Adrenal gland (tissue), 12 donors: ENCODE results near the gene ITIH3. TPM values are rescaled to one million over a fixed set of nuclear protein-coding genes. Genes with fewer than 3 reads are reported as not detected.

ENCODE experiments used
- DNase-seq, 7 donors: peaks; one replicate each; pipeline ENCODE4 v3.0.0-alpha.2; 2019 to 2020
- H3K27ac ChIP-seq, 5 donors: fragments of 200-600 bp; sonication (generic) in 4 of 5; 1 replicate in 3 of 5; 2 replicates in 2 of 5; pipeline versions ENCODE4 v1.5.1 to v1.8.0; 2016 to 2020; ENCODE audit warnings: mild to moderate bottlenecking in 1 of 5
- H3K27me3 ChIP-seq: fragments of 200-600 bp; 2 replicates; pipeline ENCODE4 v1.8.0; 2021
- H3K36me3 ChIP-seq, 2 donors: fragments of 200-600 bp; replicated peaks in 1 of 2; 1 replicate in 1 of 2; 2 replicates in 1 of 2; pipeline versions ENCODE4 v1.5.1 to v1.8.0; 2018 to 2022
- H3K4me1 ChIP-seq, 2 donors: fragments of 200-600 bp; replicated peaks in 1 of 2; 1 replicate in 1 of 2; 2 replicates in 1 of 2; pipeline versions ENCODE4 v1.5.1 to v1.8.0; 2018 to 2021
- H3K4me3 ChIP-seq, 4 donors: fragments of 200-600 bp; sonication (generic) in 3 of 4; one replicate each; pipeline ENCODE4 v1.5.1; 2016 to 2018
- H3K9me3 ChIP-seq, 3 donors: fragments of 200-600 bp; sonication (generic) in 1 of 3; replicated peaks in 1 of 3; 1 replicate in 2 of 3; 2 replicates in 1 of 3; pipeline versions ENCODE4 v1.5.1 to v1.8.0; 2016 to 2021
- CTCF ChIP-seq, 6 experiments: fragments of 450-650 bp in 4 of 6; fragments of 200-600 bp in 2 of 6; sonication (generic) in 1 of 6; IDR thresholded peaks; 1 replicate in 5 of 6; 2 replicates in 1 of 6; pipeline versions ENCODE4 v1.5.1 to v1.8.0; 2016 to 2021; ENCODE audit warnings: antibody characterized with exemption in 6 of 6, mild to moderate bottlenecking in 2 of 6, moderate library complexity in 1 of 6
- POLR2A ChIP-seq, 2 donors: fragments of 450-650 bp; IDR thresholded peaks; one replicate each; pipeline ENCODE4 v1.6.1; 2017; ENCODE audit warnings: antibody characterized with exemption in 2 of 2, mild to moderate bottlenecking in 2 of 2, moderate library complexity in 1 of 2
- WGBS, 4 donors: extraction: QIAGEN DNeasy Blood & Tissue Kit in 2 of 4; methylation state at CpG; one replicate each; pipeline versions ENCODE4 v1.1.5 to v1.1.7; 2013 to 2017; 5-methylcytosine and 5-hydroxymethylcytosine counted together
- intact Hi-C, 2 donors: fragments of 100-400 bp; cut with DNase I; formaldehyde crosslinking; loops; one replicate each; pipeline versions ENCODE4 v1.14.1 to v1.15.0; 2022 to 2023
- polyA plus RNA-seq, 3 donors: library from polyadenylated mRNA; stranded (reverse); fragments of 200-250 nt in 2 of 3; fragments of 350-450 nt in 1 of 3; fragmentation: Illumina TruSeq in 1 of 3; extraction: RNeasy Lipid Tissue Mini Kit (QIAGEN cat#74804) in 1 of 3; gene quantifications; one replicate each; pipeline ENCODE4 v1.2.3, GENCODE V29; 2013 to 2014
- total RNA-seq, 9 donors: library from RNA; depleted of rRNA in 4 of 9; stranded (reverse); fragments of >200 nt in 4 of 9; fragments of 120-200 nt in 1 of 9; fragmentation: NEBNext Ultra II Directional in 1 of 9; extraction: Animal tissue kit (Norgen Biotek cat#: 25700) in 1 of 9; gene quantifications; one replicate each; pipeline versions ENCODE4 v1.1.0 to v1.2.4, GENCODE V29; 2013 to 2023
- donor health status: healthy with polysubstance abuse.
- donor health status: Bipolar disorder and iron deficiency.
- donor health status: DM: yes; HTN: yes; CAD: no.
- donor health status: DM: no; HTN: no; CAD: no.
- donor health status: DM: no; HTN: no; CAD: no.
- donor health status: DM: yes; HTN: yes; CAD: no.

The ITIH3 gene
- total and polyA plus RNA-seq, 12 donors: 0.18 to 31.7 (median 3.2) TPM

GRCh38 chr3:52824037-52824436 lies 29.4 kb downstream of the ITIH3 start:
- 92 to 100% (median 95%) methylated on average over 3 to 10 of the region's 10 CpGs for WGBS, 4 donors
- no peak for DNase-seq
- intact Hi-C loops: no loop called here

GRCh38 chr3:52827441-52827840 lies 32.8 kb downstream of the ITIH3 start:
- WGBS, 4 donors: 71 to 85% (median 79%) methylated on average over 3 to 9 of the region's 9 CpGs
- H3K27me3 ChIP-seq: no peaks in the 10 kb centered on the region
- TF ChIP-seq CTCF (IDR thresholded peaks at IDR 0.05): no peak
- TF ChIP-seq POLR2A (IDR thresholded peaks at IDR 0.05): no peak
- intact Hi-C loops: no loop called here
- H3K27ac ChIP-seq: no peak overlapping the region
- H3K9me3 ChIP-seq: no peaks in the 10 kb centered on the region
- no peak for DNase-seq
- H3K36me3 ChIP-seq: no peaks in the 10 kb centered on the region
- peaks cover 18 to 24% of the 10 kb centered on the region in 2 donors for H3K4me1 ChIP-seq
- no peak overlapping the region for H3K4me3 ChIP-seq

More at GRCh38 chr3:52824037-52824436, 29.4 kb downstream of the ITIH3 start:
- H3K27me3 ChIP-seq: no peaks in the 10 kb centered on the region
- H3K27ac ChIP-seq: no peak overlapping the region
- H3K4me1 ChIP-seq: no peaks in the 10 kb centered on the region
- TF ChIP-seq POLR2A (IDR thresholded peaks at IDR 0.05) (no peak), CTCF (IDR thresholded peaks at IDR 0.05) (no peak)
- H3K4me3 ChIP-seq: no peak overlapping the region
- H3K9me3 ChIP-seq: no peaks in the 10 kb centered on the region
- peaks cover 0 to 3% of the 10 kb centered on the region in 2 donors for H3K36me3 ChIP-seq

DNA sequence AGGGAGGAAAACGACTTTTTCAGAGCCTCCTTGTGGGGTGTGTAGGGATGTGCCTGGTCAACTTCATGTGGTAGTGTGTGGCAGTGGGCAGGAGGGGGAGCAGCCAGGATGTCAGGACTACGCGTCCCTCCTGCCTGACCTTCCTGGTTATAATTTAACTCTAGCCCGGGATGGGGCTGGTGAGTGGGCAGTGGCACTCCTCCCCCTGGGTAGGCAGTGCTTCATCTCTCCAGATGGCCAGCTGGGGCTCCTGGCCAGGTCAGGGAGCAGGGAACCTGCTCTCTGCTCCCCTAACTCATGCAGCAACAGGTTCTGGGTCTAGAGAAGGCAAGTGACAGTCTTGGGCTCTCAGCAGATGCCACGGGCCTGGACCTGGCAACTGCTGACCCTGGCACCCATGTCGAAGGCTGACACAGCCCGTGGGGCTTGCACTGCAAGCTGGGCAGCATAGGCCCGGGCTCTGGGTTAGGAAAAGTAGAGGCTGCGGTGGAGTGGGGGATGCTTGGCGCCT lies 33.3 kb downstream of the ITIH3 start:
- no peak overlapping the region for H3K27ac ChIP-seq
- no peaks in the 10 kb centered on the region for H3K36me3 ChIP-seq
- H3K4me1 ChIP-seq: peaks cover 18 to 24% of the 10 kb centered on the region in 2 donors
- 69 to 79% (median 72%) methylated on average over 10 of the region's 10 CpGs for WGBS, 4 donors
- TF ChIP-seq POLR2A (IDR thresholded peaks at IDR 0.05) (no peak), CTCF (IDR thresholded peaks at IDR 0.05) (no peak)
- H3K4me3 ChIP-seq: no peak overlapping the region
- H3K9me3 ChIP-seq: no peaks in the 10 kb centered on the region
- no peak for DNase-seq
- intact Hi-C loops: no loop called here
- H3K27me3 ChIP-seq: no peaks in the 10 kb centered on the region

- WGBS, 4 donors: 60 to 94% (median 88%) methylated on average over 1 to 3 of the region's 3 CpGs
- Histone ChIP-seq H3K4me1 (peaks cover 18 to 24% of the 10 kb centered on the region in 2 donors), H3K36me3 (no peaks in the 10 kb centered on the region), H3K4me3 (no peak overlapping the region), H3K27me3 (no peaks in the 10 kb centered on the region), H3K9me3 (no peaks in the 10 kb centered on the region), H3K27ac (no peak overlapping the region)
- intact Hi-C loops: no loop called here
- DNase-seq: no peak
- no peak for TF ChIP-seq CTCF (IDR thresholded peaks at IDR 0.05)
- TF ChIP-seq POLR2A (IDR thresholded peaks at IDR 0.05): no peak
Measured at GRCh38 chr3:52829482-52829881, 34.9 kb downstream of the ITIH3 start.
